HUES64 (cell line): ENCODE measurements around the gene ANG.
A peak's percentile ranks its signal among the peaks of the same experiment; 100 is the strongest.
"Not testable (repeated sequence)": the region's sequence is repeated elsewhere in the genome, so short reads cannot be mapped to it uniquely, and the experiment has no call there.

Experiments
- H3K27ac ChIP-seq: 2 replicates; pipeline ENCODE4 v1.7.0; 2013; ENCODE audit warnings: low read depth, low read length, inconsistent platforms
- H3K27me3 ChIP-seq: 2 replicates; pipeline ENCODE4 v1.6.1; 2013; ENCODE audit warnings: mild to moderate bottlenecking, low read length; ENCODE audit not compliant: insufficient read depth
- H3K36me3 ChIP-seq: 2 replicates; pipeline ENCODE4 v1.6.1; 2013; ENCODE audit warnings: mild to moderate bottlenecking, low read length; ENCODE audit not compliant: insufficient read depth
- H3K4me1 ChIP-seq: 2 replicates; pipeline ENCODE4 v1.6.1; 2013; ENCODE audit warnings: mild to moderate bottlenecking, low read length, moderate library complexity; ENCODE audit not compliant: insufficient read depth
- H3K4me3 ChIP-seq: 2 replicates; pipeline ENCODE4 v1.5.1; 2013; ENCODE audit warnings: mild to moderate bottlenecking, low read length, moderate library complexity
- H3K9ac ChIP-seq: 2 replicates; pipeline ENCODE4 v1.6.1; 2013; ENCODE audit warnings: mild to moderate bottlenecking, low read depth, low read length
- H3K9me3 ChIP-seq: 2 replicates; pipeline ENCODE4 v1.6.1; 2013; ENCODE audit warnings: low read depth, low read length; ENCODE audit not compliant: insufficient read depth
- WGBS: fragments of 150-250, 120-280 bp; methylation state at CpG from one replicate; pipeline ENCODE4 v1.1.7; 2013; ENCODE audit warnings: missing lambda C conversion rate; 5-methylcytosine and 5-hydroxymethylcytosine counted together

The ANG gene

GRCh38 chr14:20658246-20658645 lies 30.3 kb upstream of the ANG start:
- peaks cover 36% of the 10 kb centered on the region for H3K27me3 ChIP-seq
- H3K4me3 ChIP-seq = peak overlapping the region; percentile 47

GRCh38 chr14:20659336-20659735 lies 29.2 kb upstream of the ANG start:
- WGBS = 77% methylated on average over 6 of the region's 6 CpGs
- Histone ChIP-seq H3K27ac (no peak overlapping the region), H3K9ac (no peak overlapping the region), H3K4me3 (no peak overlapping the region; the same call in 1 of the 2 replicates), H3K4me1 (peaks cover 3% of the 10 kb centered on the region), H3K36me3 (no peaks in the 10 kb centered on the region), H3K27me3 (peaks cover 39% of the 10 kb centered on the region), H3K9me3 (no peaks in the 10 kb centered on the region)

More at GRCh38 chr14:20658246-20658645, 30.3 kb upstream of the ANG start:
- H3K27ac ChIP-seq = no peak overlapping the region
- H3K36me3 ChIP-seq = no peaks in the 10 kb centered on the region
- H3K4me1 ChIP-seq = peaks cover 8% of the 10 kb centered on the region
- WGBS = 91% methylated on average over 3 of the region's 3 CpGs
- no peak overlapping the region for H3K9ac ChIP-seq
- no peaks in the 10 kb centered on the region for H3K9me3 ChIP-seq

GRCh38 chr14:20659813-20660395 lies 28.7 kb upstream of the ANG start:
- H3K27me3 ChIP-seq = peaks cover 41% of the 10 kb centered on the region
- no peaks in the 10 kb centered on the region for H3K36me3 ChIP-seq
- H3K9me3 ChIP-seq = no peaks in the 10 kb centered on the region
- 84% methylated on average over 26 of the region's 26 CpGs for WGBS
- no peak overlapping the region; the same call in 1 of the 2 replicates for H3K4me3 ChIP-seq
- H3K27ac ChIP-seq = no peak overlapping the region
- no peak overlapping the region for H3K9ac ChIP-seq
- H3K4me1 ChIP-seq = peaks cover 3% of the 10 kb centered on the region

GRCh38 chr14:20661197-20661596 lies 27.4 kb upstream of the ANG start:
- no peak overlapping the region for H3K27ac ChIP-seq
- H3K36me3 ChIP-seq = no peaks in the 10 kb centered on the region
- WGBS = 85% methylated on average over 2 of the region's 2 CpGs
- H3K27me3 ChIP-seq = peaks cover 31% of the 10 kb centered on the region
- H3K4me3 ChIP-seq = no peak overlapping the region
- H3K9ac ChIP-seq = no peak overlapping the region
- peaks cover 3% of the 10 kb centered on the region for H3K4me1 ChIP-seq
- no peaks in the 10 kb centered on the region for H3K9me3 ChIP-seq

GRCh38 chr14:20662968-20663732 lies 25.4 kb upstream of the ANG start:
- H3K9ac ChIP-seq = peak overlapping the region; percentile 25; the same call in 1 of the 2 replicates
- no peaks in the 10 kb centered on the region for H3K36me3 ChIP-seq
- no peaks in the 10 kb centered on the region for H3K9me3 ChIP-seq
- 1% methylated on average over 31 of the region's 31 CpGs for WGBS
- no peak overlapping the region for H3K27ac ChIP-seq
- H3K4me3 ChIP-seq = peak overlapping the region; percentile 75
- peaks cover 21% of the 10 kb centered on the region for H3K27me3 ChIP-seq
- peaks cover under 1% of the 10 kb centered on the region; the same call in 1 of the 2 replicates for H3K4me1 ChIP-seq

GRCh38 chr14:20666400-20666961 lies 22.1 kb upstream of the ANG start:
- H3K4me1 ChIP-seq, H3K9ac ChIP-seq, H3K4me3 ChIP-seq, H3K9me3 ChIP-seq, H3K36me3 ChIP-seq, H3K27ac ChIP-seq: not testable (repeated sequence)
- WGBS = 84% methylated on average over 7 of the region's 7 CpGs
- H3K27me3 ChIP-seq = peaks cover 15% of the 10 kb centered on the region

- WGBS = 100% methylated on average over 2 of the region's 2 CpGs
- Histone ChIP-seq H3K4me3 (no peak overlapping the region), H3K4me1 (no peaks in the 10 kb centered on the region), H3K27me3 (peaks cover 15% of the 10 kb centered on the region), H3K9me3 (no peaks in the 10 kb centered on the region), H3K9ac (no peak overlapping the region), H3K36me3 (no peaks in the 10 kb centered on the region), H3K27ac (no peak overlapping the region)
Measured at GRCh38 chr14:20667957-20668356, 20.6 kb upstream of the ANG start.

GRCh38 chr14:20668969-20669368 lies 19.6 kb upstream of the ANG start:
- H3K36me3 ChIP-seq = no peaks in the 10 kb centered on the region
- 82% methylated on average over 2 of the region's 2 CpGs for WGBS
- H3K9me3 ChIP-seq = no peaks in the 10 kb centered on the region
- no peak overlapping the region for H3K9ac ChIP-seq
- H3K27me3 ChIP-seq = peaks cover 8% of the 10 kb centered on the region
- H3K27ac ChIP-seq = no peak overlapping the region
- H3K4me1 ChIP-seq = no peaks in the 10 kb centered on the region
- no peak overlapping the region for H3K4me3 ChIP-seq

GRCh38 chr14:20671597-20672283 lies 16.8 kb upstream of the ANG start:
- 90% methylated on average over 4 of the region's 4 CpGs for WGBS
- no peaks in the 10 kb centered on the region for H3K27me3 ChIP-seq
- H3K4me1 ChIP-seq = peaks cover 11% of the 10 kb centered on the region
- no peak overlapping the region for H3K27ac ChIP-seq
- H3K9me3 ChIP-seq = no peaks in the 10 kb centered on the region
- no peak overlapping the region for H3K4me3 ChIP-seq
- no peaks in the 10 kb centered on the region for H3K36me3 ChIP-seq
- no peak overlapping the region for H3K9ac ChIP-seq

- no peak overlapping the region for H3K9ac ChIP-seq
- H3K4me1 ChIP-seq = peaks cover 15% of the 10 kb centered on the region
- no peak overlapping the region for H3K4me3 ChIP-seq
- no peaks in the 10 kb centered on the region for H3K9me3 ChIP-seq
- H3K36me3 ChIP-seq = no peaks in the 10 kb centered on the region
- WGBS = 94% methylated on average over 2 of the region's 2 CpGs
- no peak overlapping the region for H3K27ac ChIP-seq
- H3K27me3 ChIP-seq = no peaks in the 10 kb centered on the region
Measured at GRCh38 chr14:20675669-20676068, 12.9 kb upstream of the ANG start.

- no peaks in the 10 kb centered on the region for H3K9me3 ChIP-seq
- 96% methylated on average over 2 of the region's 2 CpGs for WGBS
- no peaks in the 10 kb centered on the region for H3K27me3 ChIP-seq
- H3K4me1 ChIP-seq = peaks cover 18% of the 10 kb centered on the region
- H3K4me3 ChIP-seq = no peak overlapping the region
- H3K9ac ChIP-seq = no peak overlapping the region
- no peaks in the 10 kb centered on the region for H3K36me3 ChIP-seq
- no peak overlapping the region for H3K27ac ChIP-seq
Measured at GRCh38 chr14:20676072-20676471, 12.5 kb upstream of the ANG start.
